ENCODE results near the gene SPSB1.

GRCh38 chr1:9316512-9316911, 23.8 kb downstream of the SPSB1 start:
- TF ChIP-seq POLR2AphosphoS5 (IDR thresholded peaks at IDR 0.05; ENCODE audit: low read depth, low read length) (no peak), POLR2A (IDR thresholded peaks at IDR 0.05; ENCODE audit: low read depth, low read length) (no peak), POU2F2 (IDR thresholded peaks at IDR 0.05; ENCODE audit: low read depth, low read length) (no peak), SPI1 (IDR thresholded peaks at IDR 0.05; ENCODE audit: low read depth, low read length) (no peak), TAF1 (IDR thresholded peaks at IDR 0.05; ENCODE audit: low read depth, low read length) (no peak)

Data from GM12891 (cell line).